GM21529 (cell line): ENCODE results near the gene ZNF528.

Experiments used
- ATAC-seq: cut with Tn5 transposase; IDR thresholded peaks from one replicate; pipeline ENCODE4 v1.9.1; 2021; ENCODE audit not compliant: unreplicated experiment

The ZNF528 gene

DNA sequence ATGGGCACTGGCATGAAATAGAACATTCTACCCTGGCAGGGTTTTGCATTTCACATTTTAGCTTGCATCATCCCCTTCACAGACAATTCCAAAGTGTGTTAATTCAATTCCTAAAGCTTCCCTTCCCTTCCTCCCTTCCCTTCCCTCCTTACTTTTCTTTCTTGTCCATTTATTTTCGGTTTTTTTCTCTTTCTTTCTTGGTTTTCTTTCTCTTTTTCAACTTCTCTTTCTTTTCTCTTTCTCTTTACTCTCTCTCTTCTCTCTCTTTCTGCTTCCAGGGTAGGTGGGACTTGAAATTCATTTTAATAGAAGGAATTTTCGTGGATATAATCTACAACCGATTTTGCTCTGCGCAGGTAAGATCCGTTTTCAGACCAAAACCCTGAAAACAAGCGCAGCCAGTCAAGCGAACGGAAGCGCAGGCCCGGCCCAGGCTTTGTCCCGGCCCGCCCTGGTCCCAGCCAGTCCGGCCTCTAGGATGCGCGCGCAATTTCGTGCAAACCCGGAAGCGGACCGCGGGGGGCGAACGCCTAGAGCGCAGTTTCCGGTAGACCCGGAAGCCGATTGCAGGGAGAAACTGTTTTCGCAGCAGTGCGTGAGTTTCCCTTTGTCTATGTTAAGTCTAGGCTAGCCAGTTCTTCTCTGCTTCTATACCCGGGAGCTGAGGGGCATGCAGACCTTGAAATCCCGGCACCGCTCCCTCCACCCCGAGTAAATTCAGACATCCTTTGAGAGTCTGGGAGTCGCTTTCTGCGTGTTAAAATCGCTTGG, at the start of gene ZNF528:
Gene ZNF528, plus strand, starts transcription at position 540 of the 771 bp plus-strand sequence. CDS start 4,165 bp downstream, outside the sequence.
- no peak for ATAC-seq

DNA sequence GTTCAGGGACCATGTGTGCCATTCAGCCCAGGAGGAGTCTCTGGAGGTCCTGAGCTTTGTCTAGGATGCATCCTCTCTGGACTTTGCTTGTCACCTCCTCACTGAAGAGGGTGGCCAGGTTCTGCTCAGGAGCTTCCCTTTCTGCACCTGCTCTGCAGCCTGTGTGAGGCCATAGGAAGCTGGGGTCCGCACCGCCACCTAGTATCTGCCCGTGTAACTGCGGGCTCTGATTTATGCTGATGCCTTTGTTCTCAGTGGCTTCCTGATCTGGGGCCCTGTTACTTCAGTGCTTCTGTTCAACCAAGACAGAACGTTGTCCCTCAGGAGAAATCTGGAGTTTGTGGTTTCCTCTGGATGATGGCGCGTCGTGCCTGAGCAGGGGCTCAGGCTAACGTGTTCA, 46.1 kb upstream of the ZNF528 start:
- ATAC-seq = no peak

DNA sequence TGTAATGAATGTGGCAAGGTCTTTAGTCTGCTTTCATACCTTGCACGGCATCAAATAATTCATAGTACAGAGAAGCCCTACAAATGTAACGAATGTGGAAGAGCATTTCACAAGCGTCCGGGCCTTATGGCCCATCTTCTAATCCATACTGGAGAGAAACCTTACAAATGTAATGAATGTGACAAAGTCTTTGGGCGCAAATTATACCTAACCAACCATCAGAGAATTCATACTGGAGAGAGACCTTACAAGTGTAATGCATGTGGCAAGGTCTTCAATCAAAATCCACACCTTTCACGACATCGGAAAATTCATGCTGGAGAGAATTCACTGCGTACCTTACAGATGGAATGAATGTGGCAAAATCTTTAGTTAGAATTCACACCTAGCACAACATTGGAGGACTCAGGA, 31.2 kb upstream of the ZNF528 start:
- ATAC-seq = no peak

DNA sequence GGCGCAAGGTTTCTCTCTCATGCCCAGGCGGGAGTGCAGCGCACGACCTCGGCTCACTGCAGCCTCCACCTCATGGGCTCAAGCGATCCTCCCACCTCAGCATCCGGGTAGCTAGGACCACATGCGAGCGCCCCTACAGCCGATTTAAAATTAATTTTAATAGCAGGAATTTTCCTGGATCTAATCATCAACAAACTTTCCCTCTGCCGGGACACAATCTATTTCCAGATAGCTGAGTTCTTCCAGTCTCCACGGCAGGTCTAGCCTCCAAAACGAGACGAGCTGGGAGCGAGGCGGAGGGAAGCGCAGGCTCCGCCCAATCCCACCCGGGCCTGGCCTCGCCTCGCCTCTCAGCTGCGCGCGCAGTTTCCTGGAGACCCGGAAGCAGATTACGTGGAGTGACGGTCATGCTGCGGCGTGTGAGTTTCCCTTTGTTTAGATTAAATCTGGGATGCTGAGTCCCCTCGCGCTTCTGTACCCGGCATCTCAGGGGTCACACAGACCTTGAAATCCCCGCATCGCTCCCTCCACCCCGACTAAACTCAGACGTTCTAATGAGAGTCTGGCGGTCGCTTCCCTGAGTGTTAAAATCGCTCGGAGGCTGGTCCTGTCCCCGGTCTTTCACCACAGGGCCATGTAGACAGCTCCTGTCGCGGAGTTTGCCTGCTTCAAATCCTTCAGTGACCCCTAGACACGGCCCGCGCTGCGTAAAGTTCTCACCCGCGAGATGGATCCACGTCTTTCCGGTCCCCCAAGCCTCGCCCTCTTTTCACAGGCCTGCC, 27.9 kb upstream of the ZNF528 start, which contains the start of gene ZNF880:
Gene ZNF880, plus strand, starts transcription at position 365 of the 782 bp plus-strand sequence. Its CDS starts 43 bp downstream, at position 408.
- ATAC-seq = peak; percentile 62

DNA sequence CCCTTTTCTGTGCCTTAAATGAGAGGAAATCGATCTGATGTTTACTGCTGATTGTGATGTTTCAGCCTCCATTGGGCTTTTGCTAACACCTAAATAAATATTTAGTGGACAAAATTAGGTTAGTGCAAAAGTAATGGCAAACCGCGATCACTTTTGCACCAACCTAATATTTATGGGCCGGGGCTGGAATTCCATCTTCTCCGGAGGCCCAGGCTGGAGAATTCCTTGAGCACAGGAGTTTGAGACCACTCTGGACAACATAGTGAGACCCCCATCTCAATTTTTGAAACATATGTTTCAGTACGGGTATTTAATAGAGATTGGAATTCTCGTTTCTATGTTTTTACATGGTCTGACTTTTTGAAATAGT, 27.3 kb upstream of the ZNF528 start:
- ATAC-seq = no peak

DNA sequence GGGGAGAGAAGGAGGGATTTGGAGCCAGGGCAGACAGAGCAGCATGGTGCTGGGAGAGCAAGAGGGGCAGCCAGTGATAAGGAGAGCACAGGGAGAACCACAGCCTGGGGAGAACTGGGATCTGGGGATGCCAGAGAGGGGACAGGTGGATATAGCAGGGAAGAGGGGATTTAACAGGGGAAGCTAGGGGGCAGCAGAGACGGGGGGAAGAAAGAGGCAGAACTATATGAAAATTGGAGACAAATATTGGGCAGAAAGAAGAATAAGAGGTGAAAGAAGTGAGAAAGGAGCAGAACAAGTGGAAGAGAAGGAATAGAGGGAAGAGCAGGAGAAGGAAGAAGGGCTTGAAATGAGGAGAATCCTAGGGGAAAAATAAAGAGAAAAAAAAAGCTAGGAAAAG, 6.5 kb upstream of the ZNF528 start:
- ATAC-seq = no peak

DNA sequence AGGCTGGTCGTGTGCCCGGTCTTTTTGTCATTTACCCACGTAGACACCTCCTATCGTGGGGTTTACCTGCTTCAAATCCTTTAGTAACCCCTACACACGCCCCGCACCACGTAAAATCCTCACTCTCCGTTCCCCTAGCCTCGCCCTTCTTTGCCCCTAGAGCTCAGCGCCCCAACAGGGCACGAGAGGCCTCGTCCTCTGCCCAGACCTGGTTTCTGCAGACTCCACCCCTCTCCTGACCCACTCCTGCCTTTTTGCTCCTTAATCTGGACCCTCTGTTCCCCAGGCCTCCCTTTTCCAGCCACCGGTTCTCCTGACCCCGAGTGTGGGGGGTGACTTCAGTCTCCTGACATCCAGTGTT, 412 bp downstream of the ZNF528 start:
- ATAC-seq = no peak

DNA sequence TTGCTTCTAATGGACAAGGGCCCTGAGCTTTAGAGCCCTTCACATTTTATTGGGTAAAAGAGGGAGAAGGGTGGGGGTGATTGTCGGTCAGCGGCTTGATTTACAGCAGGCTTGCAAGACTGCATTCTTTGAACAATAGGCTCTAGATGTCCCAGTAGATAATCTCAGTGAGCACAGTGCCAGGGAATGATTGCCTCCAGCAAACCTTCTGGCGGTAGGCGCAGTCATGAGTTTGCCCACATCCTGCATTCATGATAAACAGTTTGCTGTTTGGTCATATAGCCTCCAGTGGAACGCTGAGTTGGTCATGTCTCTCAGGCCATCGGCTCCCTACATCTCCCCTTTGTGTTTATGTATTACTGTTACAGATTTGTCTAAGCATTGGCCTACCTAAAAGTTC, 12.6 kb downstream of the ZNF528 start:
- ATAC-seq = no peak

DNA sequence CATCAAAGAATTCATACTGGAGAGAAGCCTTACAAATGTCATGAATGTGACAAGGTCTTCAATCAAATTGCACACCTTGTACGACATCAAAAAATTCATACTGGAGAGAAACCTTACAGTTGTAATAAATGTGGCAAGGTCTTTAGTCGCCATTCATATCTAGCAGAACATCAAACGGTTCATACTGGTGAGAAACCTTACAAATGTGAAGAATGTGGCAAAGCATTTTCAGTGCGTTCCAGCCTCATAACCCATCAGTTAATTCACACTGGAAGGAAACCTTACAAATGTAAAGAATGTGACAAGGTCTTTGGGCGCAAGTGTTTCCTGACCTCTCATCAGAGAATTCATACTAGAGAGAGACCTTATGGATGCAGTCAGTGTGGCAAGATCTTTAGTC, 18.1 kb downstream of the ZNF528 start:
- ATAC-seq = no peak

DNA sequence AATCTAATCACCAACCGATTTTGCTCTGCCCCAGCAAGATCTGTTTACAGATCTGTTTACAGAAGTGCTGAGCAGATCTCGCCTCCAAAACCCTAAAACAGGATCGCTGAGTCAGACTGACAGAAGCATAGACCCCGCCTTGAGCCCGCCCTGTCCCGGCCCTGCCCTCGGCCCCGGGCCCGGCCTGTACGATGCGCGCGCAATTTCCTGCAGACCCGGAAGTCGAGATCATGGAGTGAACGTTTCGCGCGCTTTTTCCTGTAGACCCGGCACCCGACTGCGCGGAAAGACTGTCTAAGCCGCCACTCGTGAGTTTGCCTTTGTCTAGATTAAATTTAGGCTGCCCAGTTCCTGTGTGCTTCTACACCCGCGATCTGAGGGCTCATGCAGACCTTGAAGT, 31.3 kb downstream of the ZNF528 start, which contains the start of gene ZNF534:
Gene ZNF534, plus strand, starts transcription at position 212 of the 400 bp plus-strand sequence. CDS start 2,327 bp downstream, outside the sequence.
- no peak for ATAC-seq

DNA sequence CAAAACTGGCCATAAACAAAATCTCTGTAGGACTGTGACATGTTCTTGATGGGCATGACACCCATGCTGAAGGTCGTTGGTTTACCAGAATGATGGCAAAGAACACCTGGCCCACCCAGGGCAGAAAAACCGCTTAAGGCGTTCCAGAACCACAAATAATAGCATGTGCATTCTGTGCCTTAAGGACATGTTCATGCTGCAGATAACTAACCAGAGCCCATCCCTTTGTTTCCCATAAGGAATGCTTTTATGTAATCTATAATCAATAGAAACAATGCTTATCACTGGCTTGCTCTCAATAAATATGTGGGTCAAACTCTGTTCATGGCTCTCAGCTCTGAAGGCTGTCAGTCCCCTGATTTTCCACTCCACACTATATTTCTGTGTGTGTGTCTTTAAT, 44.5 kb downstream of the ZNF528 start:
- ATAC-seq = no peak

DNA sequence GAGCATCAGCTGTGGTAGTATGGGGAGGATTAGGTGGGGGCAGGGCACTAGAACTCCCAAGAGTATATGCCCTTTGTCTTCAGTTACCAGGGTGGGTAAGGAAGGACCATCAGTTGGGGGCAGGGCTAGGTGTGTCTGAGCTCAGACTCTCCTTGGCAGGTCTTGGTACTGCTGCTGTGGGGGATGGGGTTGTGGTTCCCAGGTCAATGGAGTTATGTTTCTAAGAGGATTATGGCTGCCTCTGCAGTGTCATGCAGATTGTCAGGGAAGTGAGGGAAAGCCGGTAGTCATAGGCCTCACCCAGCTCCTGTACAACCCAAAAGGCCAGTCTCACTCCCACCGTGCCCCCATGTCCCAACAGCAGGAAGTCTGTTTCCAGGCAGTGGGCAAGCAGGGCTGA, 46.9 kb downstream of the ZNF528 start:
- no peak for ATAC-seq

DNA sequence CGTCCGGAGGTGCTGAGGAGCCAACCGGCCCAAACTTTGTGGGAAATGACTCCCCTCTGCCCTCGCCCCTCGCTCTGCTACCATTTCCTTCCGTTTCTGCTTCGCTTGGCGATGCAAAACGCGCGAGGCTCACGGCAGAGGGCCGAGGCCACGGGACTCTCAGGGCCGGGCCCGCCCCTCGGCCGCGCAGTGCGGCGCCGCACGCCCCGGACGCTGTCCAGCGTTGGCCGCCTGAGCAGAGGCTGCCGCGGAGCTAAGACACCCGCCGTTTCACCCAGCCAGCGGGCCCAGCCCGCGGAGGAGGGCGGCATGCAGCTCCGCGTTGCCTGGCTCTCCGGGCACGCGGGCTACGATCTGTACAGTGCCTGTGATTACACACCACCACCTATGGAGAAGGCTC, 53.6 kb downstream of the ZNF528 start:
- ATAC-seq = no peak

DNA sequence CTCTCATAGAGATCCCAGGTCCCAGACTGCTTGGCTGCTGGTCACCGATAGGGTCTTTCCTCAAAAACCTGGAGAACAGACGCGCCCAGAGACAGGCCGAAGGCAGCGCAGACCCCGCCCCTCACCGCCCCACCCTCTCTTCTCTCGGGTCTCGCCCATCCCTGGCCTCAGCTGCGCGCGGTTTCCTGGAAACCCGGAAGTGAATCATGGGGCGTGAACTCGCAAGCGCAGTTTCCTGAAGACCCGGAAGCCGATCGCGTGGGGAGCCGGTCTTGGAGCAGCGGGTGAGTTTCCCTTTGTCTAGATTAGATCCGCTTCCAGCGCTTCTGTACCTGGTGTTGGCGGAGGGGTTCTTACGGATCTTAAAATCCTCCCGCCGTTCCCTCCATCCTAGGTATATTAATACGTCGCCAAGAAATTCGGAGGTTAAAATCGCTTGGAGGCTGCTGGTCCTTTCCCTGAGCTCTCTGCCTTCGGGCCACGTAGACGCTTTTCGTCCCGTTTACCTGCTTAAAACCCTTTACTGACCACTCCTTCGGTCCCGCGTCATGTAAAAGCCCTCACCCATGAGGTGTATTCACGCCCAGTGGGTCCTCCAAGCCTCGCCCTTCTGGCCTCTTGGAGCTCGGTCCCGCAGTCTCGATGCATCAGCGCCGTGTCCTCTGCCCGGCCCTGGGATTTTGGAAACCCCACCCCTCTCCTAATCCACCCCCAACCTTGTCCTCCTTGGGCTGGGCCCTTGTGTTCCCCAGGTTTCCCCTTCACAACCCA, 55.9 kb downstream of the ZNF528 start, which contains the start of gene ZNF578:
Gene ZNF578, plus strand, starts transcription at position 230 of the 771 bp plus-strand sequence. CDS start 48,293 bp downstream, outside the sequence.
- ATAC-seq = no peak

DNA sequence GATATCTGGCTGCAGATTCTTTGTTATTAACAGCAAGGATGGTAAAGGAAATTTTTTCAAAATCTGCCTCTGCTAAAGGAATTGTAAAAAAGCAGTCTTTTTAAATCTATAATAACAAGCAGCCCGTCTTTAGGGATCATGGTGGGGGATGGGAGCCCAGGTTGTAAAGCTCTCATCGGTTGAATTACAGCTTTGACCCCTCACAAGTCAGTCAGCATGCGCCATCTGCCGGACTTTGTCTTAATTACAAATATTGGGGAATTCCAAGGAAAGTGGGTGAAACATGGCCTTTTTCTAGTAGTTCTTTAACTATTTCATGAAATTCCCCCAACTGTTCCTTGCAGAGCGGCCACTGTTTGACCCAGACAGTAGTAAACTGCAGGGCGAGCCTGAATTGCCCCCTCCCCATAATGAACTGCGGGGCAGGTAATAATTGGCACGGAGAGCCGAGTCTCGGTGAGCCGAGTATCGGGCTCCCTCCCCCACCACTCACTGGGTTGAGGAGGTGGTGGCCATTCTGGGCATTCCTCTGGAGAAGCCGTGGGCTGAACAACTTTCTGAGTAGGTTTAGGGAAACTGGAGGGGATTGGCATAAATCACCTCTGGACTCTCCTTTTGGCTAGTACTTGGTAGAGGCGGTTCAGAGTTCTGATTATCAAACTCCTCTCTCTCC, 67.3 kb downstream of the ZNF528 start:
- ATAC-seq = no peak
